Nasal cavity respiratory epithelium epithelial cell of viscerocranial mucosa (primary cell): ENCODE measurements around the gene SNAP91. TPM values are rescaled to one million over a fixed set of nuclear protein-coding genes. Genes with fewer than 3 reads are reported as not detected.

ENCODE experiments used
- total RNA-seq: library from RNA; depleted of rRNA; stranded (reverse); fragments of >200 nt; gene quantifications from 2 replicates; pipeline ENCODE4 v1.2.3, GENCODE V29; 2014

Gene SNAP91, protein sequence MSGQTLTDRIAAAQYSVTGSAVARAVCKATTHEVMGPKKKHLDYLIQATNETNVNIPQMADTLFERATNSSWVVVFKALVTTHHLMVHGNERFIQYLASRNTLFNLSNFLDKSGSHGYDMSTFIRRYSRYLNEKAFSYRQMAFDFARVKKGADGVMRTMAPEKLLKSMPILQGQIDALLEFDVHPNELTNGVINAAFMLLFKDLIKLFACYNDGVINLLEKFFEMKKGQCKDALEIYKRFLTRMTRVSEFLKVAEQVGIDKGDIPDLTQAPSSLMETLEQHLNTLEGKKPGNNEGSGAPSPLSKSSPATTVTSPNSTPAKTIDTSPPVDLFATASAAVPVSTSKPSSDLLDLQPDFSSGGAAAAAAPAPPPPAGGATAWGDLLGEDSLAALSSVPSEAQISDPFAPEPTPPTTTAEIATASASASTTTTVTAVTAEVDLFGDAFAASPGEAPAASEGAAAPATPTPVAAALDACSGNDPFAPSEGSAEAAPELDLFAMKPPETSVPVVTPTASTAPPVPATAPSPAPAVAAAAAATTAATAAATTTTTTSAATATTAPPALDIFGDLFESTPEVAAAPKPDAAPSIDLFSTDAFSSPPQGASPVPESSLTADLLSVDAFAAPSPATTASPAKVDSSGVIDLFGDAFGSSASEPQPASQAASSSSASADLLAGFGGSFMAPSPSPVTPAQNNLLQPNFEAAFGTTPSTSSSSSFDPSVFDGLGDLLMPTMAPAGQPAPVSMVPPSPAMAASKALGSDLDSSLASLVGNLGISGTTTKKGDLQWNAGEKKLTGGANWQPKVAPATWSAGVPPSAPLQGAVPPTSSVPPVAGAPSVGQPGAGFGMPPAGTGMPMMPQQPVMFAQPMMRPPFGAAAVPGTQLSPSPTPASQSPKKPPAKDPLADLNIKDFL
- under 0.01 and 0.07 TPM in 2 replicates for total RNA-seq

DNA sequence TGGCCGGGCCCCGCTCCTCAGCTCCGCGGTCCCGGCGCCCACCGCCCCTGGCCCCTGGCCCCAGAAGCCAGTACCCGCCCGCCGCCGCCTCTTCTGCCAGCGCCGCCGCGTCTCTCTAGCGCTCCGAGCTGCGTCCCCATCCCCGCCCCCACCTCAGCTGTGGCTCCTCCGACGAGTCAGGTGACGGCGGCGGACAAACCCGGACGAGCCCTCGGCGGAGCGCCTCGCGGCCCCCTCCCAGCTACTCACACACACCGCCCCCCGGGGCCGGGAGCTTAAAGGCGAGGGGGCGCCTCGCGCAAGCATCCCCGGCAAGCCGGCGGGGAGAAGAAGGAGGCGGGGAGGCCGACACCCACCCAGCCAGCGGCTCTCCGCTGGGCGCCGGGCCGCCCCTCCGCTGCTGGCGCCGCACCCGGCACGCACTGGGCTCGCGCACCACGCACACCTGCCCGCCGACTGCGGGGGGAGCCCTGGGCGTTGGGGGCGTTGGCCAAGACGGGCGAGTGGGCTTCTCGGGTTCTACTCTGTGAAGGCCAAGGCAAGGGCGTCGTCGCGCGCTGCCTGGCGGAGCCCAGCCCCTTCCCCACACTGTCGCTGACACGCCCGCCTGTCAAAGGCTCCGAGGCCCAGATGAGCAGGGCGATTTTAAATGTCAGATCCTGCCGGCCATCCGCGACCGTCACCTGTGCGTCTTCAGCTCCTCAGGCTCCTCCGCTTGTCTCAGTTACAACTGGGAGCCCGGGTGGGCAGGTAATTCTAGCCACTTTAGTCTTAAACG, at the start of gene SNAP91:
Gene SNAP91, minus strand, starts transcription at position 132 of the 778 bp plus-strand sequence. CDS start 1,174 bp downstream, outside the sequence.

DNA sequence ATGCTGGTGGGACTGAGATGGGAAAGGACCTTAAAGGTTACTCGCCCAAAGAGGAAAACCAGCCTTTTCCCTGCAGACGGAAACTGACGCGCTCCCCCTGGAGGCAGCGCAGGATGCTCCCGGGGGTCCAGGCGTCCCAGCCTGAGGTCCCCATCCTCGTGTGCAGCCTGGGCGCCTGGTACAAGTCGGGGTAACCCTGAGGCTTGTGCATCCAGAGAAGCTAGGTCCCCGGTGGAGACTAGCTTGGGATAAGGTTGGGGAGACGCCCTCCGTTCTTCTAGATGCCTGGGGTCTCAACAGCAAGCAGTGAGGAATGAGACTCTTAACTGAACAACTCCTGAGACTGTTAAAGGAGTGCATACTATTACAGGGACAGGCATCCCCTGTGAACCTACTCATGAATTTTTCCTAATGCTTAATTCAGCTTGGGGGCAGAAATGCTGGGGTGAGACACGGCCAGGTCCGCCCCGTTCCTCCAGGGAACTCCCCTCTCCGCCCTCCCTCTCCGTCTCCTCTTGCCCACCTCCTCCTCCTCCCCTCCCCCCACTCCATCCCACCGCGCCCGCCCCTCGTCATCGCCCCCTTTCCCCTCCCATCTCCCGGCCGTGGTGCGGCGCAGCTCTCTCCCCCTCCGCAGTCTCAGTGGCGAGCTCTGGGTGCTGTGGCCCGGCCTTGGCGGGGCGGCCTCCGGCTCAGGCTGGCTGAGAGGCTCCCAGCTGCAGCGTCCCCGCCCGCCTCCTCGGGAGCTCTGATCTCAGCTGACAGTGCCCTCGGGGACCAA, 196.8 kb downstream of the SNAP91 start, which contains the start of gene PRSS35:
Gene PRSS35, plus strand, starts transcription at position 634 of the 781 bp plus-strand sequence. CDS start 10,908 bp downstream, outside the sequence.

Other genes starting within 250 kb of the SNAP91 start
- gene PRSS35, start 196.6 kb downstream of the SNAP91 start, total RNA-seq, result under 0.01 TPM in 1 of 2 replicates, not detected in the other
- 0.64 TPM in 1 of 2 replicates, not detected in the other for gene RIPPLY2, start 144.3 kb upstream of the SNAP91 start, total RNA-seq
- 5.8 and 8.5 TPM in 2 replicates for gene CYB5R4, start 150.6 kb upstream of the SNAP91 start, total RNA-seq